ENCODE data around the gene KLC3.

GRCh38 chr19:45327404-45328143, 13.0 kb upstream of the KLC3 start:
- no peak for TF ChIP-seq CTCF (IDR thresholded peaks at IDR 0.05)
- no peak for TF ChIP-seq EZH2 (IDR thresholded peaks at IDR 0.05; ENCODE audit: borderline replicate concordance, insufficient read depth, low read depth, low read length, poor library complexity, severe bottlenecking)

Data from B cell (primary cell).